HepG2 (cell line): ENCODE measurements around the gene NCOA4. TPM values are rescaled to one million over a fixed set of nuclear protein-coding genes. Genes with fewer than 3 reads are reported as not detected.
"Not testable (repeated sequence)": the region's sequence is repeated elsewhere in the genome, so short reads cannot be mapped to it uniquely, and the experiment has no call there.

Experiments used
- ATAC-seq: fragments of 200-7000 bp; cut with Tn5 transposase; 3 replicates; pipeline ENCODE4 v1.9.1; 2020; ENCODE audit warnings: mild to moderate bottlenecking, moderate library complexity
- BruUV-seq: library from RNA; stranded (reverse); fragments of 400-500 nt; replicated peaks from 2 replicates; lab custom pipeline; 2021; lab: Mats Ljungman, UMichigan
- CTCF ChIA-PET: fragments of 300-600 bp; formaldehyde crosslinking; extraction: SDS; loops from one replicate; lab custom pipeline; 2021; ENCODE audit warnings: low total read pairs, inconsistent platforms, low intra/inter-chr PET ratio; lab: Yijun Ruan, JAX
- POLR2A ChIA-PET: fragments of 350-600 bp; sonication (Branson Sonifier 250); formaldehyde crosslinking; loops from one replicate; lab custom pipeline; 2020; ENCODE audit warnings: antibody characterized with exemption, inconsistent platforms; lab: Yijun Ruan, JAX
- DNase-seq: peaks from one replicate; pipeline ENCODE4 v3.0.0-alpha.2; 2015; ENCODE audit warnings: low spot score
- FAIRE-seq: peaks from 3 replicates; lab custom pipeline; 2011; peaks lifted over from hg19 to GRCh38; lab: Jason Lieb, UNC
- H2AFZ ChIP-seq: one replicate; pipeline ENCODE4 v1.6.1; 2011; ENCODE audit warnings: low read length, inconsistent platforms
- H3K27ac ChIP-seq: fragments of 300-600 bp; 3 replicates; pipeline ENCODE4 v1.8.0; 2011; ENCODE audit warnings: mixed run types, mild to moderate bottlenecking, mixed read lengths, low read length, inconsistent platforms; ENCODE audit not compliant: insufficient read depth; ENCODE audit errors: extremely low read length
- H3K27me3 ChIP-seq, 2 experiments: fragments of 200-600 bp in 1 of 2; 2 replicates in 1 of 2; 3 replicates in 1 of 2; pipeline versions ENCODE4 v1.6.0 to v1.8.0; 2011; ENCODE audit warnings: low read length in 2 of 2, mild to moderate bottlenecking in 2 of 2, moderate library complexity in 2 of 2, inconsistent platforms in 1 of 2; ENCODE audit not compliant: insufficient read depth in 2 of 2, control insufficient read depth in 1 of 2
- H3K36me3 ChIP-seq, 2 experiments: fragments of 200-600 bp in 1 of 2; replicated peaks in 1 of 2; 2 replicates in 1 of 2; 3 replicates in 1 of 2; pipeline versions ENCODE4 v1.5.1 to v1.8.0; 2011; ENCODE audit warnings: low read length in 2 of 2, inconsistent platforms in 1 of 2; ENCODE audit not compliant: insufficient read depth in 2 of 2, control insufficient read depth in 1 of 2
- H3K4me1 ChIP-seq: 2 replicates; pipeline ENCODE4 v1.5.1; 2012; ENCODE audit warnings: low read length, inconsistent platforms; ENCODE audit not compliant: insufficient read depth
- H3K4me2 ChIP-seq: 2 replicates; pipeline ENCODE4 v1.6.0; 2011; ENCODE audit warnings: low read depth, low read length, inconsistent platforms
- H3K4me3 ChIP-seq, 3 experiments: fragments of 200-600 bp in 1 of 3; sonication (generic), shearing (Covaris generic) in 1 of 3; replicated peaks in 1 of 3; 2 replicates each; pipeline ENCODE4 v1.5.1; 2011 to 2016; ENCODE audit warnings: low read length in 3 of 3, inconsistent platforms in 2 of 3, low read depth in 2 of 3, mild to moderate bottlenecking in 2 of 3, control low read depth in 1 of 3, mixed read lengths in 1 of 3; ENCODE audit not compliant: insufficient read depth in 1 of 3
- H3K79me2 ChIP-seq: one replicate; pipeline ENCODE4 v1.6.1; 2011; ENCODE audit warnings: low read length, inconsistent platforms; ENCODE audit not compliant: insufficient read depth
- H3K9ac ChIP-seq: 2 replicates; pipeline ENCODE4 v1.6.0; 2011; ENCODE audit warnings: mild to moderate bottlenecking, low read depth, low read length, inconsistent platforms; ENCODE audit not compliant: insufficient read depth
- H3K9me3 ChIP-seq: 2 replicates; pipeline ENCODE4 v1.5.1; 2012; ENCODE audit warnings: mild to moderate bottlenecking, low read length
- H4K20me1 ChIP-seq: 2 replicates; pipeline ENCODE4 v1.6.0; 2011; ENCODE audit warnings: inconsistent platforms, mild to moderate bottlenecking, low read length, moderate library complexity; ENCODE audit not compliant: insufficient read depth
- HNF4A ChIP-seq: sonication (generic); formaldehyde crosslinking; IDR thresholded peaks from 2 replicates; pipeline ENCODE4 v1.4.0; 2020; ENCODE audit warnings: missing genetic modification reagents
- HOMEZ ChIP-seq: IDR thresholded peaks from 2 replicates; pipeline ENCODE4 v1.6.1; 2016; ENCODE audit warnings: low read depth
- MED1 ChIP-seq: sonication (generic); formaldehyde crosslinking; IDR thresholded peaks from 2 replicates; pipeline ENCODE4 v1.4.0; 2020; ENCODE audit warnings: missing genetic modification reagents
- NR2F6 ChIP-seq, 2 experiments: IDR thresholded peaks; 2 replicates each; pipeline ENCODE4 v1.6.1; 2016; ENCODE audit warnings: antibody characterized with exemption in 1 of 2, mild to moderate bottlenecking in 1 of 2
- RAD21 ChIP-seq: fragments of 450-650 bp; formaldehyde crosslinking; IDR thresholded peaks from 2 replicates; pipeline ENCODE4 v1.5.0; 2020; ENCODE audit warnings: mild to moderate bottlenecking
- SALL1 ChIP-seq: sonication (generic); formaldehyde crosslinking; IDR thresholded peaks from 2 replicates; pipeline ENCODE4 v1.8.0; 2022; ENCODE audit warnings: mild to moderate bottlenecking, missing genetic modification reagents
- SAP130 ChIP-seq: IDR thresholded peaks from 2 replicates; pipeline ENCODE4 v1.6.1; 2016; ENCODE audit warnings: low read depth
- SIX1 ChIP-seq: sonication (generic); formaldehyde crosslinking; IDR thresholded peaks from 2 replicates; pipeline ENCODE4 v1.4.0; 2020; ENCODE audit warnings: missing genetic modification reagents, borderline replicate concordance
- SIX4 ChIP-seq: sonication (generic); formaldehyde crosslinking; IDR thresholded peaks from 2 replicates; pipeline ENCODE4 v1.4.0; 2020; ENCODE audit warnings: missing genetic modification reagents
- SOX13 ChIP-seq, 3 experiments: fragments of 450-650 bp in 1 of 3; sonication (generic) in 1 of 3; formaldehyde crosslinking in 1 of 3; IDR thresholded peaks in 2 of 3; conservative IDR thresholded peaks in 1 of 3; 2 replicates each; pipeline versions ENCODE4 v1.5.0 to v1.6.1; 2016 to 2020; ENCODE audit warnings: antibody characterized with exemption in 1 of 3, mild to moderate bottlenecking in 1 of 3, missing compliant biosample characterization in 1 of 3, missing genetic modification reagents in 1 of 3, moderate library complexity in 1 of 3
- SOX6 ChIP-seq, 2 experiments: fragments of 450-650 bp in 1 of 2; sonication (generic) in 1 of 2; formaldehyde crosslinking in 1 of 2; IDR thresholded peaks; 2 replicates each; pipeline versions ENCODE4 v1.4.0 to v1.6.1; 2017 to 2020; ENCODE audit warnings: antibody characterized with exemption in 1 of 2, mild to moderate bottlenecking in 1 of 2, missing genetic modification reagents in 1 of 2
- ZGPAT ChIP-seq: IDR thresholded peaks from 2 replicates; pipeline ENCODE4 v1.6.1; 2016; ENCODE audit warnings: mild to moderate bottlenecking
- ZNF317 ChIP-seq: sonication (generic); formaldehyde crosslinking; IDR thresholded peaks from 2 replicates; pipeline ENCODE4 v1.5.0; 2020; ENCODE audit warnings: mild to moderate bottlenecking, missing genetic modification reagents
- ZNF331 ChIP-seq: sonication (generic); formaldehyde crosslinking; IDR thresholded peaks from 2 replicates; pipeline ENCODE4 v1.4.0; 2020; ENCODE audit warnings: missing genetic modification reagents
- WGBS: methylation state at CpG from one replicate; pipeline ENCODE4 v1.1.6; 2017; ENCODE audit warnings: low lambda C conversion rate; 5-methylcytosine and 5-hydroxymethylcytosine counted together
- in situ Hi-C: cut with HindIII; loops from 2 replicates; pipeline ENCODE4 v1.10.0; 2017; ENCODE audit warnings: low pct_unique_long_range_greater_than_20kb; ENCODE audit not compliant: extremely low pct_ligation_motif_present
- intact Hi-C: fragments of 100-400 bp; cut with micrococcal nuclease; formaldehyde crosslinking; loops from one replicate; pipeline ENCODE4 v1.10.0; 2022; ENCODE audit not compliant: unreplicated experiment
- polyA plus RNA-seq, 8 experiments: library from polyadenylated mRNA; depleted of rRNA in 3 of 8; stranded (reverse) in 7 of 8; unstranded in 1 of 8; fragments of >200 nt; fragmentation: Illumina TruSeq in 4 of 8; extraction: Trizol in 4 of 8; gene quantifications; 2 replicates each; pipeline versions ENCODE4 v1.2.1 to v1.2.3, GENCODE V29; 2011 to 2016; ENCODE audit warnings: low read depth in 4 of 8, missing spikeins in 1 of 8, mixed read lengths in 1 of 8; ENCODE audit not compliant: insufficient read depth in 1 of 8
- total RNA-seq, 5 experiments: library from RNA; depleted of rRNA; stranded (reverse); fragments of >200 nt; fragmentation: Illumina TruSeq; extraction: Trizol; gene quantifications; 2 replicates each; pipeline ENCODE4 v1.2.3, GENCODE V29; 2016; ENCODE audit warnings: low read depth in 1 of 5

The NCOA4 gene
- total and polyA plus RNA-seq, 2 of the 13 experiments (the other 11 are each of a cell fraction or from before 2014, with no cell fraction given): 306 to 400 TPM

GRCh38 chr10:45984473-45984872, 46.0 kb downstream of the NCOA4 start:
- H3K27ac ChIP-seq, intact Hi-C loops: not testable (repeated sequence)
- CTCF ChIA-PET: interaction anchor here (0.9 kb wide), 1 partner anchor 44 kb away, joined by 3 read pairs; no protein-coding TSS in a partner anchor

GRCh38 chr10:45983538-45984186, 46.8 kb downstream of the NCOA4 start:
- H3K27me3 ChIP-seq; H2AFZ ChIP-seq; H3K4me2 ChIP-seq; FAIRE-seq; H3K27ac ChIP-seq; H3K9ac ChIP-seq; H3K9me3 ChIP-seq; in situ Hi-C loops; H3K4me3 ChIP-seq; H4K20me1 ChIP-seq; BruUV-seq; TF ChIP-seq SOX6, NR2F6 (IDR thresholded peaks at IDR 0.05): not testable (repeated sequence)
- ChIA-PET CTCF (interaction anchor here (0.9 kb wide), 2 partner anchors 45 kb away, joined by 3 read pairs; no protein-coding TSS in a partner anchor), POLR2A (interaction anchor here (1.3 kb wide), 1 partner anchor 40 kb away, joined by 5 read pairs; no protein-coding TSS in a partner anchor)
- ATAC-seq (peak; percentile 87), DNase-seq (peak; percentile 75)
- H3K79me2 ChIP-seq: peaks cover 13% of the 10 kb centered on the region
- WGBS: 63% methylated on average over 5 of the region's 6 CpGs
- peaks cover 31% of the 10 kb centered on the region for H3K4me1 ChIP-seq
- intact Hi-C loops: loop anchor here (2.0 kb wide), 1 partner anchor 45 kb away; no protein-coding TSS in a partner anchor
- H3K36me3 ChIP-seq: peaks cover 0 to 15% of the 10 kb centered on the region in 2 experiments; a peak in 3 of 5 replicates
- TF ChIP-seq HNF4A (CRISPR knock-in tag): 0 out of 2 replicates have a peak, but pooled peaks have one; percentile 19
- TF ChIP-seq SOX6 (CRISPR knock-in tag; IDR thresholded peaks at IDR 0.05): 0 out of 2 replicates have a peak, but pooled peaks have one; percentile 17
- TF ChIP-seq RAD21 (CRISPR knock-in tag): peak; percentile 55; the same call in 1 of the 2 replicates
- TF ChIP-seq SALL1 (CRISPR knock-in tag): peak; percentile 59; the same call in 1 of the 2 replicates
- peak; percentile 59; the same call in 1 of the 2 replicates for TF ChIP-seq NR2F6 (CRISPR knock-in tag; IDR thresholded peaks at IDR 0.05)
- TF ChIP-seq HOMEZ (CRISPR knock-in tag): 0 out of 2 replicates have a peak, but pooled peaks have one; percentile 11
- peak; percentile 56; the same call in 1 of the 2 replicates for TF ChIP-seq MED1 (CRISPR knock-in tag)
- 0 out of 2 replicates have a peak, but pooled peaks have one; percentile 15 for TF ChIP-seq ZGPAT (CRISPR knock-in tag)
- TF ChIP-seq ZNF331 (CRISPR knock-in tag): 0 out of 2 replicates have a peak, but pooled peaks have one; percentile 20

More at GRCh38 chr10:45984473-45984872, 46.0 kb downstream of the NCOA4 start:
- H3K27me3 ChIP-seq; H3K9ac ChIP-seq; H4K20me1 ChIP-seq; FAIRE-seq; H3K4me3 ChIP-seq; H3K9me3 ChIP-seq; in situ Hi-C loops; H2AFZ ChIP-seq; BruUV-seq; H3K4me2 ChIP-seq; DNase-seq; TF ChIP-seq SOX13 (IDR thresholded peaks at IDR 0.05): not testable (repeated sequence)
- WGBS: 73% methylated on average over 2 of the region's 2 CpGs
- ATAC-seq: peak; percentile 46; the same call in 2 of the 3 replicates
- H3K4me1 ChIP-seq: peaks cover 31% of the 10 kb centered on the region
- H3K79me2 ChIP-seq: peaks cover 13% of the 10 kb centered on the region
- TF ChIP-seq SIX1 (peak; percentile 83; the same call in 1 of the 2 replicates), SAP130 (CRISPR knock-in tag) (peak; percentile 37; the same call in 1 of the 2 replicates), ZNF317 (peak; percentile 95), SIX4 (CRISPR knock-in tag) (peak; percentile 88; the same call in 1 of the 2 replicates), SOX13 (CRISPR knock-in tag; conservative IDR thresholded peaks at IDR 0.05 in 1 of 2, IDR thresholded peaks at IDR 0.05 in 1 of 2) (0 out of 4 replicates have a peak, but pooled peaks of 1 of the 2 experiments have one; percentile 8)
- H3K36me3 ChIP-seq: peaks cover 0 to 16% of the 10 kb centered on the region in 2 experiments; a peak in 3 of 5 replicates
- POLR2A ChIA-PET: interaction anchor here (1.3 kb wide), 1 partner anchor 39 kb away, joined by 5 read pairs; no protein-coding TSS in a partner anchor
